ENCODE measurements around the gene SLC25A36.
"Not testable (repeated sequence)": the region's sequence is repeated elsewhere in the genome, so short reads cannot be mapped to it uniquely, and the experiment has no call there.

SLC25A36 gene

DNA sequence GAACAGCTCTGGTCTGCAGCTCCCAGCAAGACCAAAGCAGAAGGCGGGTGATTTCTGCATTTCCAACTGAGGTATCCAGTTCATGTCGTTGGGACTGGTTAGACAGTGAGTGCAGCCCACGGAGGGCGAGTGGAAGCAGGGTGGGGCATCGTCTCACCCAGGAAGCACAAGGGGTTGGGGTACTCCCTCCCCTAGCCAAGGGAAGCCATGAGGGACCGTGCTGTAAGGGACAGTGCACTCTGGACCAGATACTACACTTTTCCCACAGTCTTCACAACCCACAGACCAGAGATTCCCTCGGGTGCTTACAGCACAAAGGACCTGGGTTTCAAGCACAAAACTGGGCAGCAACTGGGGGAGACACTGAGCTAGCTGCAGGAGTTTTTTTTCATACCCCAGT, 8.5 kb upstream of the SLC25A36 start:
- H3K4me3 ChIP-seq (ENCODE audit: low read length): no peak overlapping the region
- H3K9me3 ChIP-seq (replicated peaks; ENCODE audit: low read length): no peaks in the 10 kb centered on the region
- no peaks in the 10 kb centered on the region for H3K27me3 ChIP-seq (ENCODE audit: control insufficient read depth, insufficient read depth, low read length)
- H3K9ac ChIP-seq (ENCODE audit: low read depth, low read length): no peak overlapping the region
- peaks cover 19% of the 10 kb centered on the region for H3K4me1 ChIP-seq (ENCODE audit: control insufficient read depth, insufficient read depth, low read length)
- no peaks in the 10 kb centered on the region for H3K36me3 ChIP-seq (ENCODE audit: insufficient read depth, low read length)
- no peak overlapping the region for H3K4me2 ChIP-seq (ENCODE audit: low read length)

DNA sequence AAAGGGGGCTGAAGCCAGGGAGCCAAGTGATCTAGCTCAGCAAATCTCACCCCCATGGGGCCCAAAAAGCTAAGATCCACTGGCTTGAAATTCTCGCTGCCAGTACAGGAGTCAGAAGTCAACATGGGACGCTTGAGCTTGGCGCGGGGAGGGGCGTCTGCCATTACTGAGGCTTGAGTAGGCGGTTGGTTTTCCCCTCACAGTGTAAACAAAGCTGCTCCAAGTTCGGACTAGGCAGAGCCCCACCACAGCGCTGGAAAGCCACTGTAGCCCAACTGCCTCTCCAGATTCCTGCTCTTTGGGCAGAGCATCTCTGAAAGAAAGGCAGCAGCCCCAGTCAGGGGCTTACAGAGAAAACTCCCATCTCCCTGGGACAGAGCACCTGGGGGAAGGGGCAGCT, 8.1 kb upstream of the SLC25A36 start:
- Histone ChIP-seq H3K4me1 (ENCODE audit: control insufficient read depth, insufficient read depth, low read length) (peaks cover 19% of the 10 kb centered on the region), H3K27me3 (ENCODE audit: control insufficient read depth, insufficient read depth, low read length) (no peaks in the 10 kb centered on the region), H3K36me3 (ENCODE audit: insufficient read depth, low read length) (no peaks in the 10 kb centered on the region), H3K9ac (ENCODE audit: low read depth, low read length) (no peak overlapping the region), H3K4me3 (ENCODE audit: low read length) (no peak overlapping the region), H3K9me3 (replicated peaks; ENCODE audit: low read length) (no peaks in the 10 kb centered on the region), H3K4me2 (ENCODE audit: low read length) (no peak overlapping the region)

GRCh38 chr3:140939305-140939704, 2.3 kb upstream of the SLC25A36 start:
- not testable (repeated sequence) for H3K4me3 ChIP-seq (ENCODE audit: low read length); H3K36me3 ChIP-seq (ENCODE audit: insufficient read depth, low read length); H3K9ac ChIP-seq (ENCODE audit: low read depth, low read length); H3K9me3 ChIP-seq (replicated peaks; ENCODE audit: low read length); H3K4me2 ChIP-seq (ENCODE audit: low read length); H3K27me3 ChIP-seq (ENCODE audit: control insufficient read depth, insufficient read depth, low read length)
- H3K4me1 ChIP-seq (ENCODE audit: control insufficient read depth, insufficient read depth, low read length): peaks cover 10% of the 10 kb centered on the region

DNA sequence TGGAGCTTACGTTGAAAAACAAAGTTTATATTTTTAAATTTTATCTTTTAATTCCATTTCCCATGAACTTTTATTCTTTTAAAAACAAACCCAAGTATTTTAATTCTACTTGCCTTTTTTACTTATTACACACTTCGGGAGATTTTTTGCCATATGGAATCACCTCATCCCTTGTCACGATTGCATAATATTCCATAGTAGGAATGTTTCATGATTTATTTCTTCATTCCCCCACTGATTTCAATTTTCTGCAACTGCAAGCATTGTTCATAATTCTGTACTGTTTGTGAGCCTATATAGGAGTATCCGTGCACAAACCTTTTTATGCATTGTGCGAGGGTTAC, 574 bp upstream of the SLC25A36 start:
- Histone ChIP-seq H3K4me2 (ENCODE audit: low read length) (peak overlapping the region; percentile 91), H3K27me3 (ENCODE audit: control insufficient read depth, insufficient read depth, low read length) (no peaks in the 10 kb centered on the region), H3K9ac (ENCODE audit: low read depth, low read length) (peak overlapping the region; percentile 95), H3K36me3 (ENCODE audit: insufficient read depth, low read length) (no peaks in the 10 kb centered on the region), H3K4me3 (ENCODE audit: low read length) (peak overlapping the region; percentile 90), H3K4me1 (ENCODE audit: control insufficient read depth, insufficient read depth, low read length) (peaks cover 16% of the 10 kb centered on the region), H3K9me3 (replicated peaks; ENCODE audit: low read length) (no peaks in the 10 kb centered on the region)

DNA sequence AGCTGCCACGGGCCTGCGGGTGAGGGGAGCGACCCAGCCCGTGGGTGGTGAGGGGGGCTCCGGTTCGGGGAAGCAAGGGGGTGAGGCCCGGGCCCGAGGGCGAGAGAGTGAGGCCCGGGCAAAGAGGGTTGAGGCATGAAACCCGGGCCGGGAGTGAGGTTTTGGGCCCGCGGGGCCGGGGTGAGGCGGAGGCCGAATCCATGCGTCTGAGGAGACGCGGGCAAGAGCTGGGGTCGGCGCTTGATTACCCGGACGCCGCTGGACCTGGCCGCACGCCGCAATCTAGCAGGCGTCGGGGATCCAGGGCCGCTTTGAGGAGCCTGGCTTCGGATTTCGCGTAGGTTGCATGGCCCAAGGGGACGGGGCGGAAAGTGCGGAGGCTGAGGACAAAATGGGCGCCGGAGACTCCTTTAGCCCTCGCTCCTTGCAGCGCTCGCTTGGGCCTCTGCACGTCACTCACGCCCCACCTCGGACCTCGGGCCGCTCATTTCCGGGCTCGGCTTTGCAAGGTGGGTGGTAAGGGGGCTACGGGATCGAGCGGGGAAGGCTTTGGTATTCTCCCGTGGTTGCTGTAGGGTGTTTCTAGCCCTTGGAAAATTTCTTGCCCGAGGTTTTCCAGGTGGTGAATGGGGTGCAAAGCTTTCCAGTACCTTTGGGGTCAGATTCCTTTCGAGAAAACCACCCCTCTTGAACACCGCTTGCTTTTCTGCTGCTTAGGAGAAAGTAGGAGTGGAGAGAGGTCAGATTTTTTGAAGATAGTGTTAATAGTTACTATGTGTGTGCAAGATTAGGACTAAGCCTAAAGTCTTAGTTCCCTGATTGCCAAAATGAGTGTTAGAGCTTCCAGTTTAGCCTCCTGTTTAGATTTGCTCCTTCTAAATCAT, 827 bp downstream of the SLC25A36 start:
- Histone ChIP-seq H3K9ac (ENCODE audit: low read depth, low read length) (peak overlapping the region; percentile 95), H3K4me1 (ENCODE audit: control insufficient read depth, insufficient read depth, low read length) (peaks cover 16% of the 10 kb centered on the region), H3K9me3 (replicated peaks; ENCODE audit: low read length) (no peaks in the 10 kb centered on the region), H3K36me3 (ENCODE audit: insufficient read depth, low read length) (no peaks in the 10 kb centered on the region), H3K27me3 (ENCODE audit: control insufficient read depth, insufficient read depth, low read length) (no peaks in the 10 kb centered on the region), H3K4me3 (ENCODE audit: low read length) (peak overlapping the region; percentile 90), H3K4me2 (ENCODE audit: low read length) (peak overlapping the region; percentile 77)

DNA sequence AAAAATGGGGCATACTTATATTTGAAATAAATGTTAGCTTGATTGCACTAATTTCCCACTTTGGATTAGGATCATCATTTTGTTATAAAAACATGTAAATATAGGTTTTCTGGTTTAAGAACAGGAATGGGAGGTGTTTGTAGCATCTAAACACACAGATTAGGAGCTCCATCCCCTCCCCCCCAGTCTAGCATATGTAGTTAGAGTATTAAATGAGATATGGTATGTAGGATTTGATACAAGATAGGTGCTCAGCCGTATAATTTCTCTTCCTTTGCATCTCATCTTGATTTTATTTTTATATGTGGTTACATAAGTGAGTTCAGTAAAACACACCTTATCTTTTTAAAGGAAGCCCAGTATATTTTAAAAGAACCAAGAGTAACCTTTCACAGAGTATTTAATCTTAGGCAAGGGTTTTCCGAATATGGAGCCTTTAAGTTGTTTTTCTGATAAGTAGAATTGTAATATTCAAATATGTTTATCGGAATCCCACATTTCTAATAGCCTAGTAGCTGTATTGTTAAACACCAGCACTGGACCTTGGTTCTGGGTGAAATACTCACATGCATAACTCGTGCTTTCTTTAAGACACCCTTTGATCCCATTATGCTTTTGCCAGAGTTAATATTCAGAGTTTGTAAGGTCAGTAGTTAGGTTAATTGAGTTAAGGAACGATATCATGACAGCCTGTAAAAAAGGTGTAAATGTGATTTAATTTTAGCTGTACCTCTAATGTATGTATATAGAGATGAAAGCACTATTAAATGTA, 2.3 kb downstream of the SLC25A36 start:
- H3K9me3 ChIP-seq (replicated peaks; ENCODE audit: low read length): no peaks in the 10 kb centered on the region
- H3K4me3 ChIP-seq (ENCODE audit: low read length): peak overlapping the region; percentile 90
- H3K27me3 ChIP-seq (ENCODE audit: control insufficient read depth, insufficient read depth, low read length): no peaks in the 10 kb centered on the region
- H3K36me3 ChIP-seq (ENCODE audit: insufficient read depth, low read length): no peaks in the 10 kb centered on the region
- peak overlapping the region; percentile 77 for H3K4me2 ChIP-seq (ENCODE audit: low read length)
- peak overlapping the region; percentile 95 for H3K9ac ChIP-seq (ENCODE audit: low read depth, low read length)
- peaks cover 16% of the 10 kb centered on the region for H3K4me1 ChIP-seq (ENCODE audit: control insufficient read depth, insufficient read depth, low read length)

DNA sequence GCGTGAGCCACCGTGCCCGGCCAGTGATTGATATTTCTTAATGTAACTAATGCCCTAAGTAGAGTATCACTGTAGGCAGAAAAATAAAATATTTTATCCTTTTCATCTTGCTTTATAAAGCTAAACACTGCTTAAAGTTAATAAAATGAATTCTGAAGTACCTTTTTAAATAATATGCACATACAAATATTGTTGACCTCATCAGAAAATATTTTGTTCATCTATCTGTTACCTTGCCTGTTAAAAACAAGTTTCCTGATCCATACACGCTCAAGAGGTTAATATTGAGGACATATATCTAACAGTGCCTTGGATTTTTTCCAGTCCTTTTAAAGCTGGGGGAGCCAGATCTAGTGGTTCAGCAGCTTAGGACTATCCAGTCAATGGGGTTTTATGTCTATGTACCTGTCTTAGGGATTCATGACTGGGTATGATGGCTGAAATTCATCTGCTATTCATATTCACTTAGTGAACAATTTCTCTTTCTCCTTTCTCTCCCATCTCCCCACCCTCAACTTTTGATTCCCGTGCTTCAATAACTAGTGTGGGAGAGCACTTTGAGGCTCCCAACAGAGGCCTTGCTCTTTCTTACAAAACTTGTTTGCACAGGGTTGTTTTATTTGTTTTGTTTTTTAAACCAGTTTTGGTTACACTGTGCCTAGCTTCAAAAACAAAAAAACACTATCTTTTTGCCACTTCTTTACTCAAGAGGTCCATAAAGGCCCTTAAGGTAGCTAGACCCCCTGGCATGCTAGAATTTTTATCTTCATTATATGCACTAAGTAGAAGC, 7.0 kb downstream of the SLC25A36 start:
- Histone ChIP-seq H3K27me3 (ENCODE audit: control insufficient read depth, insufficient read depth, low read length) (no peaks in the 10 kb centered on the region), H3K36me3 (ENCODE audit: insufficient read depth, low read length) (no peaks in the 10 kb centered on the region), H3K4me3 (ENCODE audit: low read length) (no peak overlapping the region), H3K4me2 (ENCODE audit: low read length) (no peak overlapping the region), H3K9me3 (replicated peaks; ENCODE audit: low read length) (no peaks in the 10 kb centered on the region), H3K9ac (ENCODE audit: low read depth, low read length) (no peak overlapping the region), H3K4me1 (ENCODE audit: control insufficient read depth, insufficient read depth, low read length) (peaks cover 23% of the 10 kb centered on the region)

DNA sequence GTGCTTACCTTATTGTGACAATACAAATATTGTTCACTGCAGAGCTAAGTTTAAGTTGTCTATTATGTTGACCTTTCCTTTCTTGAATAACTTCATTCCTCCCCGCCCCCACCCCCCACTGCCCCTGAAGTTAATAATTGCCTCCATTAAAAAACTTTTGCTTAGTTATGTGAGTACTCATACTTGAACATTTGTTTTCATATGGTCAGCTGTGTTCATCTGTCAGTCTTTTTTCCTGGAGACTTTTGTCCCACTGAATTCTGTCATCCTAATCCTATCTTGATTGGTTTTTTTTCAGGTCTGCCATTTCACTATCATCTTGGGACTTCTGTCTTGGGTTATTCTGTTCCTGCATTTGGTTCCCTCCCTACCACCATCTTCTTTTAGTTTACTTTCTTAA, 8.5 kb downstream of the SLC25A36 start:
- no peaks in the 10 kb centered on the region for H3K9me3 ChIP-seq (replicated peaks; ENCODE audit: low read length)
- H3K9ac ChIP-seq (ENCODE audit: low read depth, low read length): no peak overlapping the region
- H3K4me3 ChIP-seq (ENCODE audit: low read length): no peak overlapping the region

DNA sequence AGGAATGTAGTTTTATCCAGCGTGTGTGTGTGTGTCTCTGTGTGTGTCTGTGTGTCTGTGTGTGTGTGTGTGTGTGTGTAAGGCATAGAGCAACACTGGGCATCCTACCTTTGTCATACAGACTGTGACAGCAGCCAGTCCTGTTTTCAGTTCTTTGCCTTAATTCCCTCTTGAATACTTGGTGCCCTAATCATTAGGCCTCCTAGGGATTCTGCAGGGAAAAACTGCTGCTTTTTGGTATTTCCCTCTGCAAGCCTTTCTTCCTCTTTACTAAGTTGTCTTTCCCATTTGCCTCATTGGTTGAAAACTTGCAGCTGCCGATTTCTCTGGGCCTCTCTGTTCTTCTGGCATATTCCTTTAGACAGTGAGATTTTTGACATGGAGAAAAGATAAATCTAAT, 9.2 kb downstream of the SLC25A36 start:
- Histone ChIP-seq H3K9ac (ENCODE audit: low read depth, low read length) (no peak overlapping the region), H3K36me3 (ENCODE audit: insufficient read depth, low read length) (no peaks in the 10 kb centered on the region), H3K4me3 (ENCODE audit: low read length) (no peak overlapping the region), H3K9me3 (replicated peaks; ENCODE audit: low read length) (no peaks in the 10 kb centered on the region), H3K27me3 (ENCODE audit: control insufficient read depth, insufficient read depth, low read length) (no peaks in the 10 kb centered on the region), H3K4me2 (ENCODE audit: low read length) (no peak overlapping the region), H3K4me1 (ENCODE audit: control insufficient read depth, insufficient read depth, low read length) (peaks cover 10% of the 10 kb centered on the region)

More for the DNA sequence above, 8.5 kb downstream of the SLC25A36 start:
- Histone ChIP-seq H3K27me3 (ENCODE audit: control insufficient read depth, insufficient read depth, low read length) (no peaks in the 10 kb centered on the region), H3K4me1 (ENCODE audit: control insufficient read depth, insufficient read depth, low read length) (peaks cover 13% of the 10 kb centered on the region), H3K36me3 (ENCODE audit: insufficient read depth, low read length) (no peaks in the 10 kb centered on the region), H3K4me2 (ENCODE audit: low read length) (no peak overlapping the region)

GRCh38 chr3:140951750-140952149, 10.1 kb downstream of the SLC25A36 start:
- H3K9ac ChIP-seq (ENCODE audit: low read depth, low read length); H3K4me3 ChIP-seq (ENCODE audit: low read length); H3K4me2 ChIP-seq (ENCODE audit: low read length); H3K27me3 ChIP-seq (ENCODE audit: control insufficient read depth, insufficient read depth, low read length); H3K9me3 ChIP-seq (replicated peaks; ENCODE audit: low read length); H3K36me3 ChIP-seq (ENCODE audit: insufficient read depth, low read length): not testable (repeated sequence)
- peaks cover 10% of the 10 kb centered on the region for H3K4me1 ChIP-seq (ENCODE audit: control insufficient read depth, insufficient read depth, low read length)
